PFSK-1 (cell line): ENCODE results near the gene GFY.

Experiments used
- FOXP2 ChIP-seq: optimal IDR thresholded peaks from 2 replicates; pipeline ENCODE3; 2011; ENCODE audit warnings: borderline replicate concordance, control low read depth, inconsistent platforms; ENCODE audit not compliant: insufficient read depth; ENCODE audit errors: extremely low read length, extremely low read depth
- POLR2AphosphoS5 ChIP-seq: IDR thresholded peaks from 2 replicates; pipeline ENCODE4 v1.6.1; 2012; ENCODE audit warnings: low read depth, mild to moderate bottlenecking, control low read depth, low read length, moderate library complexity
- SIN3A ChIP-seq: IDR thresholded peaks from 2 replicates; pipeline ENCODE4 v1.6.1; 2012; ENCODE audit warnings: mild to moderate bottlenecking, low read length, moderate library complexity, borderline replicate concordance; ENCODE audit not compliant: insufficient read depth
- TAF1 ChIP-seq: IDR thresholded peaks from 2 replicates; pipeline ENCODE4 v1.6.1; 2012; ENCODE audit warnings: low read length, control low read depth, borderline replicate concordance; ENCODE audit not compliant: insufficient read depth
- TF ChIP-seq, protein P1 (sequence below), 2 experiments: IDR thresholded peaks; 2 replicates each; pipeline versions ENCODE4 v1.6.1 to v1.8.0; 2011 to 2012; ENCODE audit warnings: low read depth in 2 of 2, low read length in 2 of 2, control low read depth in 1 of 2, inconsistent platforms in 1 of 2, mild to moderate bottlenecking in 1 of 2, moderate library complexity in 1 of 2; ENCODE audit not compliant: insufficient read depth in 1 of 2

GFY gene

GRCh38 chr19:49470615-49470978 is 45.4 kb downstream of the GFY start:
- TF ChIP-seq SIN3A: no peak
- TF ChIP-seq, protein P1, sequence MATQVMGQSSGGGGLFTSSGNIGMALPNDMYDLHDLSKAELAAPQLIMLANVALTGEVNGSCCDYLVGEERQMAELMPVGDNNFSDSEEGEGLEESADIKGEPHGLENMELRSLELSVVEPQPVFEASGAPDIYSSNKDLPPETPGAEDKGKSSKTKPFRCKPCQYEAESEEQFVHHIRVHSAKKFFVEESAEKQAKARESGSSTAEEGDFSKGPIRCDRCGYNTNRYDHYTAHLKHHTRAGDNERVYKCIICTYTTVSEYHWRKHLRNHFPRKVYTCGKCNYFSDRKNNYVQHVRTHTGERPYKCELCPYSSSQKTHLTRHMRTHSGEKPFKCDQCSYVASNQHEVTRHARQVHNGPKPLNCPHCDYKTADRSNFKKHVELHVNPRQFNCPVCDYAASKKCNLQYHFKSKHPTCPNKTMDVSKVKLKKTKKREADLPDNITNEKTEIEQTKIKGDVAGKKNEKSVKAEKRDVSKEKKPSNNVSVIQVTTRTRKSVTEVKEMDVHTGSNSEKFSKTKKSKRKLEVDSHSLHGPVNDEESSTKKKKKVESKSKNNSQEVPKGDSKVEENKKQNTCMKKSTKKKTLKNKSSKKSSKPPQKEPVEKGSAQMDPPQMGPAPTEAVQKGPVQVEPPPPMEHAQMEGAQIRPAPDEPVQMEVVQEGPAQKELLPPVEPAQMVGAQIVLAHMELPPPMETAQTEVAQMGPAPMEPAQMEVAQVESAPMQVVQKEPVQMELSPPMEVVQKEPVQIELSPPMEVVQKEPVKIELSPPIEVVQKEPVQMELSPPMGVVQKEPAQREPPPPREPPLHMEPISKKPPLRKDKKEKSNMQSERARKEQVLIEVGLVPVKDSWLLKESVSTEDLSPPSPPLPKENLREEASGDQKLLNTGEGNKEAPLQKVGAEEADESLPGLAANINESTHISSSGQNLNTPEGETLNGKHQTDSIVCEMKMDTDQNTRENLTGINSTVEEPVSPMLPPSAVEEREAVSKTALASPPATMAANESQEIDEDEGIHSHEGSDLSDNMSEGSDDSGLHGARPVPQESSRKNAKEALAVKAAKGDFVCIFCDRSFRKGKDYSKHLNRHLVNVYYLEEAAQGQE (IDR thresholded peaks at IDR 0.05; ENCODE audit: insufficient read depth in 1 of 2, low read depth in 2 of 2, low read length in 2 of 2): no peak
- no peak for TF ChIP-seq TAF1
- no peak for TF ChIP-seq FOXP2
- no peak for TF ChIP-seq POLR2AphosphoS5

GRCh38 chr19:49472936-49473335 is 47.7 kb downstream of the GFY start:
- no peak for TF ChIP-seq FOXP2
- TF ChIP-seq POLR2AphosphoS5: no peak
- no peak for TF ChIP-seq SIN3A
- TF ChIP-seq TAF1: no peak
- TF ChIP-seq, protein P1 (IDR thresholded peaks at IDR 0.05; ENCODE audit: insufficient read depth in 1 of 2, low read depth in 2 of 2, low read length in 2 of 2): no peak

DNA sequence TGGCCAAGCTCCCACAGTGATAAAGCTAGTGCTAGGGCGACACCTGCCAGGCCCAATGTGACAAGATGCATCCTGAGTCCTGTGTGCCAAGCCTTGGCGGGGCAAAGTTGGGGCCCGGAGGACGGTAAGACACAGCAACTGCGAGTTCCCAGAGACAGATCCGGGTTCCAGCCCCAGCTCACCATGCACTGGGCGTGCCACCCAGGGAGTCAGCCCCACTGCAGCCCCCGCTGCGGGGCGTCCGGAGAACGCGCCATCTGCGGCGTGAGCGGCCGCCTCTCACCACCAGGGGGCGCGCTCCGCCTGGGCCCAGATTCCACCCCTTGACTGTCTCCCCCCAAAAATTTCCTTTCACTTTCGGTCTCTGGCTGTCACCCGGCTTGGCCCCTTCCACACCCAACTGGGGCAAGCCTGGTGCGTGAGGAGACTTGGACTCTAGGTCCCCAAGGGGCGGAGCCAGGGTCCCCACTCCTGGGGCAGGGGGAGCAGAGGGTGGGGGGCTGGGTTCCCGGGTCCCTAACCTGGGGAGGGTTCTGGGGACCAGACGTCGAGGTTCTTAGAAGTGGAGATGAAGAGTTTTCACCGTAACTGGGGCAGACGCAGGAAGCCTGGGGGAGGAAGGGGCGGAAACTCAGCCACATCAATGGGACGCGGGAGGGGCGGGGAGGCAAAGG is 48.8 kb downstream of the GFY start, which contains the start of gene FLT3LG:
Gene FLT3LG, plus strand, starts transcription at position 348 of the 674 bp plus-strand sequence. CDS start 425 bp downstream, outside the sequence.
- TF ChIP-seq SIN3A (no peak), FOXP2 (peak; percentile 46), TAF1 (no peak)

DNA sequence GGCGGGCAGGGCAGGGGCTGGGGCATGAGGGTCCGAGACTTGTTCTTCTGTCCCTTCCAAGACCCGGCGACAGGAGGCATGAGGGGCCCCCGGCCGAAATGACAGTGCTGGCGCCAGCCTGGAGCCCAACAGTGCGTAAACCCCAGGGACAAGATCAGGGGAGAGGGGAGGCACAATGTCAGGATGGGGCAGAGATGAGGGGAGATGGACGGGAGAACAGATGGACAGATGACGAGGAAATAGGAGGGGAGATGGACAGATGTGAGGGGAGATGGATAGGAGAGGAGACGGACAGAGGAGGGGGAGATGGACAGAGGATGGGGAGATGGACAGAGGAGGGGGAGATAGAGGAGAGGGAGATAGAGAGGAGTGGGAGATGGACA is 49.3 kb downstream of the GFY start:
- TF ChIP-seq FOXP2 (no peak), SIN3A (no peak), TAF1 (peak; percentile 32; the same call in 1 of the 2 replicates)

DNA sequence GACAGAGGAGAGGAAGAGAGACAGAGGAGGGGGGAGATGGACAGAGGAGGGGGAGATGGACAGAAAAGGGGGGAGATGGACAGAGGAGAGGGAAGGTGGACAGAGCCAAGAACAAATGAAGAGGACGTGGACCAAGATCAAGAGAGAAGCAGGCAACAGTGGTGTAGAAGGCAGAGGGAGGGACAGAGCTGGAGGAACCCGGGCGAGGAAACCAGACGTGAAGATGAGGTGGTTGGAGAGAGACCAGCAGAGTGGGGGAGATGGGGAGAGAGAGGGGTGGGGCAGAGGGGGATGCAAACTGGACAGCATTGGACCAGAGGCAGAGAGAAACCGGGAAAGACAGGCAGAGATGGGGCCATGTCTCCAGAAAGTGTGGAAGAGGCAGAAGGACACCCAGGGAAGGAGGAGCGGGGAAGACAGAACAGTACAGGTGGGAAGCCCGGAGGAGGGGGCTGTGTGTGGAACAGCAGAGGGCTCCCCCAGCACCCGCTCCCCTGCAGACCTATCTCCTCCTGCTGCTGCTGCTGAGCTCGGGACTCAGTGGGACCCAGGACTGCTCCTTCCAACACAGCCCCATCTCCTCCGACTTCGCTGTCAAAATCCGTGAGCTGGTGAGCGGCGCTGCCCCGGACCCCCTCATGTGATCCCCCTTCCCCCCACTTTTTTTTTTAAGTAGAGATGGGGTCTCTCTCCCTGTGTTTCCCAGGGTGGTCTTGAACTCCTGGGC is 50.2 kb downstream of the GFY start:
- TF ChIP-seq FOXP2 (no peak), TAF1 (no peak), SIN3A (no peak), POLR2AphosphoS5 (no peak)
- TF ChIP-seq, protein P1 (IDR thresholded peaks at IDR 0.05; ENCODE audit: insufficient read depth in 1 of 2, low read depth in 2 of 2, low read length in 2 of 2): no peak
